Stimulated activated CD8-positive, alpha-beta memory T cell treated with anti-CD3 and anti-CD28 coated beads, Interleukin-2, amount 100 ng/mL, for 1 hour (primary cell): ENCODE results near the gene STON2.
"Not testable (repeated sequence)": the region's sequence is repeated elsewhere in the genome, so short reads cannot be mapped to it uniquely, and the experiment has no call there.

Source experiments
- DNase-seq, 2 donors: peaks; one replicate each; pipeline ENCODE4 v3.0.0-alpha.2; 2020; ENCODE audit warnings: low read depth in 2 of 2

Gene STON2, protein sequence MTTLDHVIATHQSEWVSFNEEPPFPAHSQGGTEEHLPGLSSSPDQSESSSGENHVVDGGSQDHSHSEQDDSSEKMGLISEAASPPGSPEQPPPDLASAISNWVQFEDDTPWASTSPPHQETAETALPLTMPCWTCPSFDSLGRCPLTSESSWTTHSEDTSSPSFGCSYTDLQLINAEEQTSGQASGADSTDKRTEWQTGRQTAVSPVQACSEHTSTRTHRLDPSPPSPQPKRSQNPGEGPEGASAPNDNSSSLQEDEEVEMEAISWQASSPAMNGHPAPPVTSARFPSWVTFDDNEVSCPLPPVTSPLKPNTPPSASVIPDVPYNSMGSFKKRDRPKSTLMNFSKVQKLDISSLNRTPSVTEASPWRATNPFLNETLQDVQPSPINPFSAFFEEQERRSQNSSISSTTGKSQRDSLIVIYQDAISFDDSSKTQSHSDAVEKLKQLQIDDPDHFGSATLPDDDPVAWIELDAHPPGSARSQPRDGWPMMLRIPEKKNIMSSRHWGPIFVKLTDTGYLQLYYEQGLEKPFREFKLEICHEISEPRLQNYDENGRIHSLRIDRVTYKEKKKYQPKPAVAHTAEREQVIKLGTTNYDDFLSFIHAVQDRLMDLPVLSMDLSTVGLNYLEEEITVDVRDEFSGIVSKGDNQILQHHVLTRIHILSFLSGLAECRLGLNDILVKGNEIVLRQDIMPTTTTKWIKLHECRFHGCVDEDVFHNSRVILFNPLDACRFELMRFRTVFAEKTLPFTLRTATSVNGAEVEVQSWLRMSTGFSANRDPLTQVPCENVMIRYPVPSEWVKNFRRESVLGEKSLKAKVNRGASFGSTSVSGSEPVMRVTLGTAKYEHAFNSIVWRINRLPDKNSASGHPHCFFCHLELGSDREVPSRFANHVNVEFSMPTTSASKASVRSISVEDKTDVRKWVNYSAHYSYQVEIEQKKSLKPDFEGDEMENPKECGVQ

DNA sequence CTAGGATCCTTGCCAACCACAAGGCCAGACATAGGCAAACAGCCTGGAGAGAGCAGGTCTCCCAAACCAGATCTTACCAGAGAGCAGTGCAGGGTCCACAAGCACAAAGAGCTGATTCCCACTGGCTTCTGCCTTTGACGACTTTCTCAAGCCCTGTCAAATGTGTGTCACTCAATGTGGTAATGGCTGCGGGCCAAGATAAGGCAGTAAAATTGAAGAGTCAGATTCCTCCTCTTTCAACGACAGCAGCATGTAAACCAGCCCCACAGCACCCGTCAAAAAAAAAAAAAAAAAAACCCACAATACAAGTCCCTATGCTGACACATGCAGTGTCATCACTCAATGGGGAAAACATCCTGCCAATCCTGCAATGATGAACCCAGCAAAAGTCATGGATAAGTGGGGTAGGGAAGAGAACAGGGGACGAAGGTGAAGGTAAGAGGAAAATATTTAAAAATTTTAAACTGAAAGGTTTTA, at the start of gene STON2:
Gene STON2 (minus strand): TSS at position 123 of the 477 bp plus-strand sequence. CDS start 1,942 bp downstream, outside the sequence.
- no peak for DNase-seq

DNA sequence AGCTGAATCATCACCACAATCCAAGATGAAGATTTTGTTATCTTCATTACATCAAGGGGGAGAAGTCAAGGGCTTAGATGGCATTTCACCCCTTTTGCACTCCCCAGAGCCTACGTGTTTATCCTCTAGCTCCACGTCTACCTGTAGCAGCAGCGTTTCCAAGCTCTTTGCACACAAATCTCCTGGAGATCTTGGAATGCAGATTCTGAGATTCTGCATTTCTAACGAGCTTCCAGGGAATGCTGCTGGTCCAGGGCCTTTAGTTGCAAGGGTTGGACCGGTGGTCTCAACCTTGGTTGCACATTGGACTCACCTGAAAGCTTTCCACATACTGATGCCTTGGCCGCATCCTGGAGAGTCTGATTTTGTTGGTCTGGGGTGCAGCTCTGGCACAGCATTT, 49.5 kb upstream of the STON2 start:
- DNase-seq: no peak

DNA sequence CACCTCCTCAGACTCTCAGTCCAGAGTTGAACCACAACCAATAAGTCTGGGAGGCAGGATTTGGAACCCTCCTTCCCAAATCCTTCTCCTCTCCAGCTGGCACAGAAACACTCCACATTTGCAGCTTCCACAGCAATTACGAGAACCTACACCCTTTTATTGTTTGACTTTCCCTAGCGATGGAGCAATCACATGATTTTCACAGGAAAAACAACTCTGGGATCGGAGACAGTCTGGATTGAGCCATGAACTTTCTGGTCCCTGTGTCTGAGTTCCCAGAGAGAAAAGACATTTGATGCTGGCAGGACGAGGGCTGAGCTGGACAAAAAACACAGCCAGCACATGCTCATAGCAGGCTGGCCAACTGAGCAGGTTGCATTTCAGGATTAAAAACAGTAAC, 49.0 kb upstream of the STON2 start:
- DNase-seq: no peak

DNA sequence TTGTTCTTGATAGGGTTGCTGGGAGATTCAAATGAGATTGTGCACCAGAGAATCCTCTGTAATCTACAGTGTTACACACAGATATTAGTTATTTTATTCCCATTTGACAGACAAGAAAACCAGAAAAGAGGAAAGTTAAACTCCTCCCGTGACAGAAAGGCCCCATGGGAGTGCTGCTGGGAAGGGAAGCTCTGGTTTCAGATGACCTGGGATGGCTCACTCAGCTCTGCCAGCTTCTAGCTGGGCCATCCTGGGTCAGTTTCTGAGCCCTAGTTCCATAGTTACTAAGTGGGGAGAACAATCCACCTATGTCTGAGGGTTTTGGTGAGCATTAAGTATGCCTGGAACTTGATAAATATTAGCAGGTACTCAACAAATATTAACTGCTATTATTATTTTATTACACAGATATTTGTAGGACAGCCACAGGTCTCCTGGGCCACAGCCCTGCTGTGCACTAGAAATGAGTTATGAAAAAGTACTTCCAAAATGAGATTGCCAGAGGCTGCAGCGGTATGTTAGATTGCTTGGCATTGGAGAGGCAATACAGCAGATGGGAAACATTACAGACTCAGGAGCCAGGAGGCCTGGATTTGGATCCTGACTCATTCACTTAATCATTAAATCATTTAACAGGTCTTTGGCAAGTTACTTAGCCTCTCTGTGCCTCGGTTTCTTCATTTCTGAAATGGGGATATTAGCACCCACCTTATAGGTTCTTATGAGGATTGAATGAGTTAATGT, 47.1 kb upstream of the STON2 start:
- DNase-seq: no peak

DNA sequence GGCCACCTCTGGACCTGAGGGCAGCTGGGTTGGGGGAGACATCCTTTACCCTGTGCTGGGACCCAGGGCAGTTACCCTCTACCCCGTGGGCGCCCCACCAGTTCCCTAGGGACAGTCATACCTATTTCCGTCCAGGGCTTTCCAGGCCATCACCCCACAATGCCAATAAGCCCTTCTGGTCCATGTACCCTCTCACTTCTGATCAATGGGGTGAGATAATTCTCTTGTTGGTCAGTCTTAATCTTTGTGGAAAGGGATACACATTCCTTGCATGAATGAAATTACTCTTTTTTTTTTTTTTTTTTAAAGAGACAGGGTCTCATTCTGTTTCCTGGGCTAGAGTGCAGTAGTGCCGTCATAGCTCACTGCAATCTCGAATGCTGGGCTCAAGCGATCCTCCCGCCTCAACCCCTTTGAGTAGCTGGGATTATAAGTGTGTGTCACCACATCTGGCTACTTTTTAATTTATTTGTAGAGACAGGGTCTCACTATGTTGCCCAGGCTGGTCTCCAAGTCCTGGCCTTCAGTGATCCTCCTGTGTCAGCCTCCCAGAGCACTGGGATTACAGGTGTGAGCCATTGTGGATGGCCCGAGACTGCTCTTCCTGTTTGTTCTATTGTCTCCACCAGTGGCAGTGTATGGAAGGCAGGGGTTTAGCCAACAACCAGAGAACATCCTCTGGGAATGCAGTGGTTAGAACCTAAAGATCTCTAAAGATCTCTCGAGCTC, 46.3 kb upstream of the STON2 start:
- no peak for DNase-seq

DNA sequence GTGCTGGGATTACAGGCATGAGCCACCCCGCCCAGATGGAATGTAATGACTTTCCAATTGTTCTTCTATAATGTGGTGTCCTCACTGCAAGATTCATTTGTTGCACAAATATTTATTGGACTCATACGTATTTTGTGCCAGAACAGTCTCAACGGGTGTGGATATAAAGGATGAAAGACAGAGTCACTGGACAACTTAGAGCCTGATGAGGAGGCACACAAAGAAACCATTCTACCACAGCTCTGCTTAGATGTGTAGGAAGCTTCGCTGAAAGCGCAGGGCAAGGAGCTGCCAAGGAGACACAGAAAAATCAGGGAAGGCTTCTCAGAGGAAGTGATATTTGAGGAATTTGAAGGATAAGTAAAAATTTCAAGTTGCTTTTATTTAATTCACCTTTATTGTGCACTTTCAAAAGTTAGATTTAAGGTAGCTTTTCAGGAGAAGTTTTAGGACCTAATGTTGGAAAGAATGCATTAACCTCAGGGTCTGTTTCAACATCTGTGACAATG, 41.6 kb upstream of the STON2 start:
- no peak for DNase-seq

DNA sequence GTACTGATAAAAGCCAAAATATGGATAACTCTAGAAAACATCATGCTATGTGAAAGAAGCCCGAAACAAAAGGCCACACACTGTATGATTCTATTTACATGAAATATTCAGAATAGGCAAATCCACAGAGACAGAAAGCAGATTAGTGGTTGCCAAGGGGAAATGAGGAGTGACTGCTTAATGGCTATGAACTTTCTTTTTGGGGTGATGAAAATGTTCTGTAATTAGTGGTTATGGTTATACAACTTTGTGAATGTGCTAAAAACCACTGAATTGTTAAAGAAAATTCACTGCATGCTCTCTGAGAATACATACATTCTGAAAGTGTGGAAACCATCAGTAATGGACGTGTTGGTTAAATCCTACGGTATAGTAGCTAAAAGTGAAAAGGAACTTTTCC, 39.9 kb upstream of the STON2 start:
- no peak for DNase-seq

DNA sequence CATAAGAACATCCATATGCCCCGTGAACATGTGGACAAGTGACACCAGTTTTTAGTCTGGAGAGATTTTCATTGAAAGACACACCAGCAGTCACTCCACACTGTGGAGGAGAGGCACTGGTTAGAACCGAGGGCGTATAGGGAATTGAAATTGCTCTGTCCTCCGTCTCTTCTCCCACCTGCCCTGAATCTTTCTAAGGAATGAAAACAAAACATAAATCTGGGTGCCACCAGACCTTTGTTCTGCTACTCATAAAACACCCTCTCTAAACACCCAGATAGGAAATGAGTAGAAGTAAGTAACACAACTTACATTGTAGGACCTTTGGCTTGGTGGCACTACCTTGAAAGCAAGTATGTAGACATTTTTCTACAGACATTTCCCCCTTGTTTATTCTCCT, 37.1 kb upstream of the STON2 start:
- no peak for DNase-seq

DNA sequence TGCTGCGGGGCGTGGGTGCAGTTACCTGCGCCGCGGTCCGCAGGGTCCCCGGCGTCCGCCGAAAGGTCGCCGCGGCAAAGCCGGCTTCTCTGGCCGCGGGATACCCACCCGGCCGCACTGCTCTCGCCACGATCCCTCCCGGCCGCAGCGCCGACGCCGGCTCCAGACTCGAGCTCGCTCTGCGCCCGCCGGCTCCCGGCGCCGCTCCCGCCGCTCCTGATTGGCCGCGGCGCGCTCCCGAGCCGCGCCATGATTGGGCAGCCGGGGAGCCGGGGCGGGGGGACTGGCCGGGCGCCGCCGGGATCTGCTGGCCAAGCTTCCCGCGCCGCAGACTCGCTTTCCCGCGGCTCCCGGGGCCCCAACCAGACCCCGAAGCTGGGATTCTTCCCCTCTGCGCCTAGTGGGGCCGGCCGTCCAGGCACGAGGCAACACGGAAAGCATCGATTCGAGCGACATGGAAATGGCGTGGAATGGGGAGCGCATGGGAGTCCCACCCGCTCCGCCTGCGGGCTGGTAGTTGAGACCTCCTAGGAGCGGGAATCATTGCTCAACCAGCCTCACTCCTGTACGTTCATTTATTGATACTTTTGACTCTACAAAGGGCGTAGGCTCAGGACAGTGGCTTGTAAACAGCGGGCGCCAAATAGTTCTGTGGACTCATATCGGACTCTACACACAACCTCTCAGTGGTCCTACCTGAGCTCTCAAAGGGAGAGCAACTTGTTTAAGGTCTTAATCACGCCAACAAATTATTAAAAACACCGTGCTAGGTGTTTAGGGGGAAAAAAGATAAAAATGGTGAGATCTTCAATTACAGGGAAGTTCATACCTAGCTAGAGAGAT, 36.4 kb upstream of the STON2 start:
- no peak for DNase-seq

DNA sequence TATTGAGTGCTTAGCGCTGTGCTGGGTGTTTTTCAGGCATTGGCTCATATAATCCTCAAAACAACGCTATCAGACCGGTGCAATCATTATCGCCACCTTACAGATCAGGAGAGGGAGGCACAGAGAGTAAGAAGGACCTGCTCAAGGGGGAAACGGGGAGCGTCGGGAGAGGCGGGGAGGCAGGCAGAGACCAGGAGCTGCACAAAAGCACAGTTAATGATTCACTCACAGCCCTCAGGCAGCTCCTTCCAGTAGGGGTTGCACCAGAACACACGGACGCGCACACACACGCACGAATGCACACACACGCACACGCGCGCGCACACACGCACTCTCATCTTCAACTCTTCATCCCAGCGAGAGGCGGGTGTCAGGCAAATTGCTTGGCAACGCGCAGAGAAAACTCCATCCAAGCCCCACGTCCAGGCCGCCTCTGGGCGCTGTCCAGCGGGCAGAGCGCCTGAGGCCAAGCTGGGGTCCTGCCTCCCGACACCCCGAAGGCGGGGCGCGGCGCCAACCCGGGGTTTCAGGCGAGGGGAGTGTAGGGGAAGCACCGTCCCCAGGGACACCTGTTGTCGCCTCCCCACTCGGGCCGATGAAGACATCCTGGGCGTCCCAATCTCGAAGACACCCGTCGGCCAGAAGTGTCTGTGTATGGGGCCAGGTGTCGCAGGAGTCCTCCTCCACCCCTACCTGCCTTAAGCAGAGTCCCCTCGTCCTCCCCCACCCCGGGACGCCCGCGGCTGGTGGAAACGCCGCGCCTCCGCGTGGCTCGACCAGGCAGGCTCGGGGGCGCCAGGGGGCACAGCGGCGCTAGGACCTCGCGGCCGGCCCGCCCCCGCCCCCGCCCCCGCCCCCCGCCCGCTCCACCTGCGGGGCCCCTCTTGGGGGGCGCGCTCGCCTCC, 35.5 kb upstream of the STON2 start:
- DNase-seq: no peak

DNA sequence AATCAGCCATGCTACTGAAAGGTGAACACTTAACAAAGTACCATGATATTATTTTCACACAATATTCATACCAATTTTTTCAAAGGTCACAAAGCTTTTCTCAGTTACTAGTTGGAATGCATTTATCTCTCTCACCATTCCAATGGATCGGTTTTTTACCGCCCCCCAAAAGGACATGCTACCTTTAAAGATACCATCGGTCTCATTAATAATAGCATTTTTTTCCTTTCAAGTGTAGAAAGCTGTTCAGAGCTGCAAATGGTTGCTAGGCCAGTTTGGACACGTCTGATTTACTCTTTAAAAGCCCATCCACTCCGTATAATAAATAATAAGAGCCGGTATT, 34.9 kb upstream of the STON2 start:
- no peak for DNase-seq

DNA sequence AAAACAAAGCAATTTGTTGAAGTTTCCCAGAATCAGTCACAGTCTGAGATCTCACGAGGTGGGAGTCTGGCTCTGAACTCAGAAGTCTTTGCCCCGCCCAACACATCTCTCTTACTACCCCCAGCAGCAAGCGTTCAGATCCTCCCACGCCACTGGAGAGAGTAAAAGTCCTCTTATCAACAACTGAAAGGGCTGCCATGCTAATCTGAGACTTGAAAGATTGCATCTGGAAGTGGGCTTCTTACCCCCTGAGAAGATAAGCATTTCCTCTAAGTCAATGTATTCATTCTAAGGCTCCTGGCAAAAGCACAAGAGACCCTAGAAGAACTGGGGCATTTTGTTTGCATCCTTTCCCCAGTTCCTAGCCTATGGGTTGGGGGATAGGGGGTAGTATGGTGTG, 34.1 kb upstream of the STON2 start:
- no peak for DNase-seq

DNA sequence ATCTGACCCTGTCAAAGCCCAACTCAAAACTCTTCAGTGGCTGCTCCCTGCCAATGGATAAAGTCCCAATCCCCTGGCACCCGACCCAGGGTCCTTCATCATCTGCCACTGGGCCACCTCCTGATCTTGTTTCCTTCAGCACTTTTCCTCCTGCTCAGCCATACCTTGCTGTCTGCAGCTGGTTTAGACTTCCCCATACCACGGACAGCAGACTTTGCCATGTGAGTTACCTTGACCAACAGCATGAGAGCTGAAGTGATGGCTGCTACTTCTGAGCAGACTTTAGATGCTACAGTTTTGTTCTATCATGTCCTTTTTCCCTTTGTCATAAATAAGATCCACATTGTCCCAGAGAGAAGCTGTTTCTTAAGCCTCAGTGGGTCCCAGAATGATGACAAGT, 33.3 kb upstream of the STON2 start:
- DNase-seq: no peak

DNA sequence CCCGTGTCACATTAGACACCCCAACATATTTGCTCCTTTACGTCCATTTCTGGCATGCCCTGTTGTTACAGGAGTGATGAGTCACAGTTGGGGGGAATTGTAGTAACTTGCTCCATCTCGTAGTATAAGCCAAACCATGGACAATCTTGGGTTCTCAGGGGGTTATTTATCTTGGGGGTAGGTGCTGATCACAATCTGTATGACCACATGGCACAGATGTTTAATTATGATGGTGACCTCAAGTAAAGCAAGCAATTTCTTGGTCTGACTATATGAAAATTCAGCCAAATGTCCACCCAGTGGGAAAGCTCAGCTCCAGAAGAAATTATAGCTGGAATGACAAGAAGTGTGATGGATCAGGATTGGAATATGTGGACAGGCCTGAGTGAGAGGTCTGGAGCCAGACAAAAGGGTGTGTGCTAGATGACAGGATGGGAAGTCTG, 32.1 kb upstream of the STON2 start:
- no peak for DNase-seq

DNA sequence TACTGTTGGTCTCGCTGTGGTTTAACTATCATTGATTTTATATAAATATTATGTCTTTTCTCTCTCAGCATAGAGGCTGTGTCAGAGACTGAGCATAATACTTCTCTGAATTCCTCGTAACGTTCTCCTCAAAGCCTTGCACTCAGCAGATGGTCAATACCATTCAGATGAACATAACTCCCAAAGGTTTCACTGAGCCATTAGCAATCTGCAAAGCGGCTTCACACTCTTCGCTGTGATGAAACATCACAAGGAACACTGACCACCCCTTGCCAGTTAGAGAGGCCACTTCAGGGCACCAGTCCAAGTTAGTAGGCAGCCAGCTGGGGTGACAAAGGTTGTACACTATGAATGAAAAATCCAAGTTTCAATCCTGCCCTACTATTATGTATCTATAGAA, 30.1 kb upstream of the STON2 start:
- DNase-seq: no peak

DNA sequence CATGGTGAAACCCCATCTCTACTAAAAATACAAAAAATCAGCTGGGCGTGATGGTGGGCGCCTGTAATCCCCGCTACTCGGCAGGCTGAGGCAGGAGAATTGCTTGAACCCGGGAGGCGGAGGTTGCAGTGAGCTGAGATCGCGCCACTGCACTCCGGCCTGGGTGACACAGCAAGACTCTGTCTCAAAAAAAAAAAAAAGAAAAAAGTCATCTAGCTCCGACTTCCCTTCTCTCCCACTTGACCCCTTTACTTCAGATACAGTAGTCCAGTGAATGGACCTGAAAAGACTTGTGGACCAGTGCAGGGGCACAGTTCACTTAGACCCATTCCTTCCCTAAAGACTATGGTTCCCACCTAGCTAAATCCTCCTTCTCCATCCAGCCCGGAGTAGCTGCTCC, 29.6 kb upstream of the STON2 start:
- DNase-seq: not testable (repeated sequence)

DNA sequence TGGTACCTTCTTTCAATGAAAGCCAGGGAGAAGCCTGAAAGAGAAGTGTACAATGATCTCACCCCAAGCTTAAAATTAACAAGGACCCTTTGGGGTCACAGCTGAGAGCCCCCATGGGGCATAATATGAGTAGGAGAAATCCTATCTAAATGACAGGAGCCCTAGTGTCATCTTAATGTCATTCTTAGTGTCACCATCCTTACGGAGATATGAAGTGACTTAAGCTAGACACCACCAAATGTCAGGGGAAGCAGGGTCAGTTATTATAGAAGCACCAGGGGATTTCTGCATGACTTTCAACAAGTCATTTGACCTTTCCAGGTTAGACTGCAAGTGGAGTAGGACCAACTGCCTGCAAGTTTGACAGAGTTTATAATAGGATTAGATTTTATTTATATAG, 28.9 kb upstream of the STON2 start:
- no peak for DNase-seq

DNA sequence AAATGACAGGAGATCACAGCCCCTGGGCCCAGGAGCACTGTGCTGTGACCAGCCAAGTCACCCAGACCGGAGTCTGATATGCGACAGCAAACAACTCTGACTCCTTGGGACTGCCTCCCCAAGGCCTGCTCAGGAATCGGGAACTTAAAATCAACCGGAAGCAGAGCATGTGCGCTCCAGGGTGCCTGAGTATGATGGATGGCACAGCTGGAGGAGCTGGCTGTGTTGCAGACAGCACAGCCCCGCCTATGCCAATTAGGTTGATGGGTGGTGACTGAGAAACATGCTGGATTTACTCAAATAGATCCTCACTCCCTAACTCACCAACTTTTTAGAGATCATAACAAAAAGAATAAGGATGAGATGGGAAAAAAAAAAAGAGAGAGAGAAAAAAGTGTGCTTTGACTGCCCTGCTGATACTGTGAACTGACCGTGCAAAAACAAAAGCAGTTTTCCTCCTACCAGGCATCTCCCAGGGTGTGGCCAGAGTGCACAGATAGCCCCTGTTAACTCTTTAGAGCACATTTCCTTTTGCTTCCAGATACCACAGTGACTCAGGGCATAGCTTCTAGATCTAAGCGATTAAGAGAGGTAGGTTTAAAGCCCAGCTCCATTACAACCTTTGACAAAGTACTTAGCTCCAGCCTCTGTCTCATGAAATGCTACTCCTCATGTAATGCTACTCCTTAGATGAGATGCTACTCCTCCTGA, 27.4 kb upstream of the STON2 start:
- no peak for DNase-seq

DNA sequence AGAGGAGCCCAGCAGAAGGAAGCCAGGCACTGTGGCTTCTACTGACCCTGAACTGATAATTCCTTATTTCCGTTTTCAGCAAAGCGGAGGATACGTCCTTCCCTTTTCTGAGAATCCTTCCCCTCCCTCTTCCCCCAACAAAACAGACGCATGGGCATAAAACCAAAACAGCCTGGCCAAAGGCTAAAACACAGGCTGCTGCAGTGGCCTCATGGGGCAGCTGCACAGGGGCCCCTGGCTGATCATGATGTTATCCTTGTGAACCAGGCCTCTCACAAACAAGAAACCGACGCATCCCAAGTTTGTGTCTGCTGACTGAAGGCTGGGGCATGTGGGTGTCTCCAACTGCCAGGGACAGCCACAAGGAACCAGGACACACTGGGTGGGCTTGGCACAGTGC, 23.4 kb upstream of the STON2 start:
- no peak for DNase-seq
